SK-MEL-5 (cell line): Measurements from ENCODE around the gene TCP11. TPM values are rescaled to one million over a fixed set of nuclear protein-coding genes. Genes with fewer than 3 reads are reported as not detected.

Experiments
- DNase-seq: peaks from one replicate; pipeline ENCODE4 v3.0.0-alpha.2; 2016; ENCODE audit warnings: low read depth, low spot score
- in situ Hi-C: cut with HindIII; loops from 2 replicates; pipeline ENCODE4 v1.10.0; 2016; ENCODE audit warnings: low sequenced_read_pairs, high pct_unique_total_duplicates, low pct_unique_long_range_greater_than_20kb
- small RNA-seq, 2 experiments: library from RNA; depleted of rRNA; stranded (forward); fragments of <200 nt; gene quantifications; one replicate each; pipeline ENCODE3, GENCODE V24; 2014
- total RNA-seq: library from RNA; depleted of rRNA; stranded (reverse); fragments of >200 nt; shearing (Covaris generic); gene quantifications from 2 replicates; pipeline ENCODE4 v1.2.3, GENCODE V29; 2014; rRNA removed

TCP11 gene
- total RNA-seq, 1 experiment from 2014 or later, result not detected

- DNase-seq, result no peak
- in situ Hi-C loops, result no loop called here
Observed at GRCh38 chr6:35078896-35079295, 62.2 kb downstream of the TCP11 start.

GRCh38 chr6:35078226-35078850, 62.8 kb downstream of the TCP11 start:
- no peak for DNase-seq
- in situ Hi-C loops, result no loop called here

GRCh38 chr6:35077713-35078105, 63.4 kb downstream of the TCP11 start:
- no peak for DNase-seq
- in situ Hi-C loops, result no loop called here

- in situ Hi-C loops, result no loop called here
- DNase-seq, result no peak
Observed at GRCh38 chr6:35076997-35077712, 64.0 kb downstream of the TCP11 start.

- DNase-seq, result no peak
Observed at GRCh38 chr6:35073766-35074471, 67.2 kb downstream of the TCP11 start.

GRCh38 chr6:35073211-35073610, 67.9 kb downstream of the TCP11 start:
- no peak for DNase-seq
- in situ Hi-C loops, result no loop called here

More at GRCh38 chr6:35073766-35074471, 67.2 kb downstream of the TCP11 start:
- in situ Hi-C loops, result no loop called here

GRCh38 chr6:35072698-35073055, 68.5 kb downstream of the TCP11 start:
- in situ Hi-C loops, result no loop called here
- no peak for DNase-seq

- DNase-seq, result no peak
- in situ Hi-C loops, result no loop called here
Observed at GRCh38 chr6:35072051-35072697, 69.0 kb downstream of the TCP11 start.

GRCh38 chr6:35071347-35071994, 69.7 kb downstream of the TCP11 start:
- in situ Hi-C loops, result no loop called here
- no peak for DNase-seq

GRCh38 chr6:35070111-35070510, 71.0 kb downstream of the TCP11 start:
- in situ Hi-C loops, result no loop called here
- DNase-seq, result no peak

- in situ Hi-C loops, result no loop called here
- no peak for DNase-seq
Observed at GRCh38 chr6:35069262-35069661, 71.9 kb downstream of the TCP11 start.

- in situ Hi-C loops, result no loop called here
Observed at GRCh38 chr6:35068644-35069043, 72.5 kb downstream of the TCP11 start.

GRCh38 chr6:35068206-35068605, 72.9 kb downstream of the TCP11 start:
- in situ Hi-C loops, result no loop called here
- DNase-seq, result no peak

More at GRCh38 chr6:35068644-35069043, 72.5 kb downstream of the TCP11 start:
- no peak for DNase-seq

Small RNAs within 50 kb of the gene (small RNA-seq; reads per million reads assigned to genes)
- gene AL138721.1, result 0 reads per million in 2 experiments

Other genes starting within 250 kb of the TCP11 start
- 0.50 and 0.80 TPM in 2 replicates for gene SCUBE3, start 72.6 kb upstream of the TCP11 start, total RNA-seq
- gene ZNF76, start 118.4 kb upstream of the TCP11 start, total RNA-seq, result 10.0 and 12.9 TPM in 2 replicates
- 0.45 and 0.71 TPM in 2 replicates for gene DEF6, start 156.5 kb upstream of the TCP11 start, total RNA-seq
- gene PPARD, start 201.2 kb upstream of the TCP11 start, total RNA-seq, result 2.9 and 3.6 TPM in 2 replicates